H1 (cell line): ENCODE results near the gene KLHL29. TPM values are rescaled to one million over a fixed set of nuclear protein-coding genes. Genes with fewer than 3 reads are reported as not detected.

Experiments used
- CTCF ChIA-PET: fragments of 300-600 bp; sonication (Branson Sonifier 250); formaldehyde crosslinking; loops from one replicate; lab custom pipeline; 2021; ENCODE audit not compliant: partially characterized antibody; lab: Charles Lee
- POLR2A ChIA-PET: fragments of 300-600 bp; sonication (Branson Sonifier 250); formaldehyde crosslinking; loops from one replicate; lab custom pipeline; 2021; ENCODE audit warnings: inconsistent platforms; ENCODE audit not compliant: partially characterized antibody; lab: Charles Lee
- DNase-seq, 2 experiments: peaks; one replicate each; pipeline versions ENCODE4 v3.0.0 to v3.0.0-alpha.2; 2010 to 2022; ENCODE audit warnings: low spot score in 2 of 2, low read depth in 1 of 2, mixed read lengths in 1 of 2
- FAIRE-seq: peaks from 2 replicates; lab custom pipeline; 2011; peaks lifted over from hg19 to GRCh38; lab: Jason Lieb, UNC
- H2AFZ ChIP-seq: 2 replicates; pipeline ENCODE4 v1.8.1; 2012; ENCODE audit warnings: low read length, inconsistent platforms
- H2AK5ac ChIP-seq: 2 replicates; pipeline ENCODE4 v1.6.1; 2013; ENCODE audit warnings: low read depth, low read length
- H2BK120ac ChIP-seq: replicated peaks from 2 replicates; pipeline ENCODE3; 2013; ENCODE audit warnings: low read depth, low read length, inconsistent platforms
- H2BK12ac ChIP-seq: 2 replicates; pipeline ENCODE4 v1.6.1; 2013; ENCODE audit warnings: low read depth, low read length
- H2BK15ac ChIP-seq: 2 replicates; pipeline ENCODE4 v1.6.1; 2013; ENCODE audit warnings: low read length
- H2BK20ac ChIP-seq: 2 replicates; pipeline ENCODE4 v1.6.1; 2013; ENCODE audit warnings: low read length
- H2BK5ac ChIP-seq: 2 replicates; pipeline ENCODE4 v1.6.1; 2013; ENCODE audit warnings: low read depth, low read length
- H3K14ac ChIP-seq: 2 replicates; pipeline ENCODE4 v1.6.1; 2013; ENCODE audit warnings: inconsistent platforms; ENCODE audit not compliant: insufficient read length
- H3K18ac ChIP-seq: 2 replicates; pipeline ENCODE4 v1.6.1; 2013; ENCODE audit warnings: low read length; ENCODE audit errors: extremely low read depth
- H3K23ac ChIP-seq: 2 replicates; pipeline ENCODE4 v1.6.1; 2013; ENCODE audit warnings: inconsistent platforms; ENCODE audit not compliant: insufficient read length
- H3K23me2 ChIP-seq: 2 replicates; pipeline ENCODE4 v1.6.1; 2013; ENCODE audit warnings: low read depth, low read length
- H3K27ac ChIP-seq: 2 replicates; pipeline ENCODE4 v1.6.1; 2011; ENCODE audit warnings: low read depth, low read length, inconsistent platforms
- H3K27me3 ChIP-seq, 4 experiments: replicated peaks in 1 of 4; 1 replicate in 1 of 4; 2 replicates in 3 of 4; pipeline versions ENCODE4 v1.6.1 to v1.8.1; 2011 to 2013; ENCODE audit warnings: low read length in 3 of 4, mild to moderate bottlenecking in 3 of 4, inconsistent platforms in 2 of 4, mixed read lengths in 2 of 4, moderate library complexity in 1 of 4; ENCODE audit not compliant: control insufficient read depth in 3 of 4, insufficient read depth in 3 of 4; ENCODE audit errors: extremely low read depth in 1 of 4
- H3K36me3 ChIP-seq, 4 experiments: 2 replicates each; pipeline versions ENCODE4 v1.6.1 to v1.8.1; 2011 to 2013; ENCODE audit warnings: mild to moderate bottlenecking in 4 of 4, low read length in 3 of 4, moderate library complexity in 2 of 4, control low read depth in 1 of 4, inconsistent platforms in 1 of 4; ENCODE audit not compliant: insufficient read depth in 4 of 4, control insufficient read depth in 2 of 4
- H3K4ac ChIP-seq: replicated peaks from 2 replicates; pipeline ENCODE3; 2013; ENCODE audit warnings: low read length, low read depth, mixed read lengths, inconsistent platforms; ENCODE audit not compliant: insufficient read length
- H3K4me1 ChIP-seq, 4 experiments: replicated peaks in 1 of 4; 1 replicate in 1 of 4; 2 replicates in 3 of 4; pipeline versions ENCODE4 v1.6.1 to v1.8.1; 2011 to 2013; ENCODE audit warnings: low read length in 3 of 4, inconsistent platforms in 2 of 4, mixed read lengths in 1 of 4; ENCODE audit not compliant: insufficient read depth in 4 of 4, control insufficient read depth in 3 of 4
- H3K4me2 ChIP-seq, 2 experiments: 2 replicates each; pipeline versions ENCODE4 v1.6.1 to v1.8.1; 2011 to 2013; ENCODE audit warnings: low read depth in 2 of 2, low read length in 2 of 2, control low read depth in 1 of 2, inconsistent platforms in 1 of 2, mild to moderate bottlenecking in 1 of 2; ENCODE audit not compliant: insufficient read depth in 1 of 2
- H3K4me3 ChIP-seq, 4 experiments: fragments of 200-600, 300-600 bp in 1 of 4; sonication (generic), shearing (Covaris generic), sonication (Bioruptor Twin) in 1 of 4; 2 replicates each; pipeline versions ENCODE4 v1.5.1 to v1.8.1; 2011 to 2016; ENCODE audit warnings: low read length in 4 of 4, low read depth in 3 of 4, control low read depth in 2 of 4, inconsistent platforms in 2 of 4, mild to moderate bottlenecking in 2 of 4, mixed read lengths in 1 of 4, moderate library complexity in 1 of 4; ENCODE audit not compliant: insufficient read depth in 2 of 4; ENCODE audit errors: extremely low read depth in 1 of 4
- H3K56ac ChIP-seq: replicated peaks from 2 replicates; pipeline ENCODE3; 2013; ENCODE audit warnings: low read depth, mild to moderate bottlenecking, mixed read lengths, low read length, inconsistent platforms; ENCODE audit not compliant: insufficient read length
- H3K79me1 ChIP-seq: 2 replicates; pipeline ENCODE4 v1.6.1; 2013; ENCODE audit warnings: low read depth, low read length, control low read depth
- H3K79me2 ChIP-seq, 2 experiments: 2 replicates each; pipeline versions ENCODE4 v1.6.1 to v1.8.1; 2012 to 2013; ENCODE audit warnings: low read length in 2 of 2, mild to moderate bottlenecking in 2 of 2, inconsistent platforms in 1 of 2; ENCODE audit not compliant: insufficient read depth in 2 of 2, control insufficient read depth in 1 of 2
- H3K9ac ChIP-seq, 4 experiments: replicated peaks in 1 of 4; 1 replicate in 1 of 4; 2 replicates in 3 of 4; pipeline versions ENCODE4 v1.6.1 to v1.8.1; 2011 to 2013; ENCODE audit warnings: low read depth in 3 of 4, low read length in 3 of 4, control low read depth in 2 of 4, mild to moderate bottlenecking in 2 of 4, moderate library complexity in 2 of 4, inconsistent platforms in 1 of 4; ENCODE audit errors: extremely low read depth in 1 of 4
- H3K9me3 ChIP-seq, 2 experiments: 2 replicates each; pipeline versions ENCODE4 v1.6.1 to v1.8.1; 2012 to 2013; ENCODE audit warnings: mild to moderate bottlenecking in 2 of 2, moderate library complexity in 2 of 2, control low read depth in 1 of 2, inconsistent platforms in 1 of 2, low read depth in 1 of 2, low read length in 1 of 2, mixed read lengths in 1 of 2; ENCODE audit not compliant: insufficient read depth in 2 of 2
- H4K20me1 ChIP-seq, 2 experiments: replicated peaks in 1 of 2; 2 replicates each; pipeline versions ENCODE3 to v1.8.1; 2011 to 2013; ENCODE audit warnings: inconsistent platforms in 2 of 2, low read length in 2 of 2, mild to moderate bottlenecking in 1 of 2; ENCODE audit not compliant: insufficient read depth in 2 of 2, control insufficient read depth in 1 of 2
- H4K5ac ChIP-seq: 2 replicates; pipeline ENCODE4 v1.6.1; 2013; ENCODE audit warnings: low read length, low read depth, mixed read lengths, inconsistent platforms; ENCODE audit not compliant: insufficient read length
- H4K8ac ChIP-seq: 2 replicates; pipeline ENCODE4 v1.8.0; 2013; ENCODE audit warnings: mild to moderate bottlenecking, moderate library complexity, low read length, inconsistent platforms; ENCODE audit not compliant: insufficient read depth; ENCODE audit errors: extremely low read depth
- H4K91ac ChIP-seq: replicated peaks from 2 replicates; pipeline ENCODE3; 2013; ENCODE audit warnings: low read length, mixed read lengths, inconsistent platforms; ENCODE audit not compliant: insufficient read length
- ASH2L ChIP-seq: fragments of 200-600, 300-600 bp; sonication (generic); IDR thresholded peaks from one replicate; pipeline ENCODE4 v1.7.1; 2017; ENCODE audit warnings: low read length
- CHD1 ChIP-seq: IDR thresholded peaks from 2 replicates; pipeline ENCODE4 v1.6.1; 2012; ENCODE audit warnings: low read depth, low read length, improper control_type of control experiment
- E2F6 ChIP-seq: IDR thresholded peaks from 2 replicates; pipeline ENCODE4 v1.6.1; 2012; ENCODE audit warnings: inconsistent platforms
- EP300 ChIP-seq, 2 experiments: IDR thresholded peaks; 1 replicate in 1 of 2; 2 replicates in 1 of 2; pipeline ENCODE4 v1.6.1; 2011 to 2012; ENCODE audit warnings: low read depth in 2 of 2, low read length in 2 of 2, mild to moderate bottlenecking in 2 of 2, borderline replicate concordance in 1 of 2, inconsistent platforms in 1 of 2, moderate library complexity in 1 of 2
- FOSL1 ChIP-seq: IDR thresholded peaks from 2 replicates; pipeline ENCODE4 v1.6.1; 2011; ENCODE audit warnings: mild to moderate bottlenecking, low read depth, low read length, moderate library complexity; ENCODE audit not compliant: insufficient read depth
- GTF2F1 ChIP-seq: IDR thresholded peaks from 2 replicates; pipeline ENCODE4 v1.6.1; 2012; ENCODE audit warnings: low read depth, low read length, improper control_type of control experiment, borderline replicate concordance
- HDAC6 ChIP-seq: IDR thresholded peaks from one replicate; pipeline ENCODE4 v1.7.1; 2012; ENCODE audit warnings: low read depth, mild to moderate bottlenecking, inconsistent platforms, low read length, moderate library complexity
- JUND ChIP-seq: IDR thresholded peaks from 2 replicates; pipeline ENCODE4 v1.6.1; 2011; ENCODE audit warnings: mild to moderate bottlenecking, improper control_type of control experiment, low read length
- KDM4A ChIP-seq: IDR thresholded peaks from one replicate; pipeline ENCODE4 v1.7.1; 2012; ENCODE audit warnings: low read depth, mild to moderate bottlenecking, moderate library complexity, low read length, inconsistent platforms; ENCODE audit not compliant: severe bottlenecking
- MAFK ChIP-seq: IDR thresholded peaks from 2 replicates; pipeline ENCODE4 v1.6.1; 2012; ENCODE audit warnings: low read depth, mild to moderate bottlenecking, improper control_type of control experiment, low read length
- MAX ChIP-seq: IDR thresholded peaks from 2 replicates; pipeline ENCODE4 v1.6.1; 2012; ENCODE audit warnings: inconsistent platforms
- SP2 ChIP-seq: IDR thresholded peaks from 2 replicates; pipeline ENCODE4 v1.6.1; 2012; ENCODE audit warnings: mild to moderate bottlenecking, low read length, inconsistent platforms
- SUZ12 ChIP-seq: fragments of 200-600 bp; sonication (generic); IDR thresholded peaks from 2 replicates; pipeline ENCODE4 v1.6.1; 2012; ENCODE audit warnings: mild to moderate bottlenecking, inconsistent platforms, low read length, moderate library complexity, mixed read lengths
- WGBS, 2 experiments: shearing (Covaris generic) in 1 of 2; methylation state at CpG; one replicate each; pipeline versions ENCODE4 v1.1.6 to v1.1.7; 2013 to 2015; ENCODE audit warnings: low lambda C conversion rate in 2 of 2, mixed read lengths in 2 of 2, inconsistent platforms in 1 of 2, low coverage in 1 of 2, missing lambda C conversion rate in 1 of 2; ENCODE audit not compliant: insufficient replicate concordance in 2 of 2, insufficient coverage in 1 of 2, insufficient read length in 1 of 2; ENCODE audit errors: extremely low coverage in 1 of 2, missing lambda C conversion rate in 1 of 2; 5-methylcytosine and 5-hydroxymethylcytosine counted together
- polyA plus RNA-seq, 7 experiments: library from polyadenylated mRNA; depleted of rRNA in 3 of 7; stranded (reverse) in 5 of 7; unstranded in 2 of 7; fragments of >200 nt in 5 of 7; fragments of 200-250 nt in 2 of 7; gene quantifications; 1 replicate in 5 of 7; 2 replicates in 1 of 7; 4 replicates in 1 of 7; pipeline versions ENCODE4 v1.2.1 to v1.2.3, GENCODE V29; 2011 to 2013; ENCODE audit warnings: missing spikeins in 2 of 7, mixed read lengths in 2 of 7
- total RNA-seq: library from RNA; stranded (reverse); fragmentation: NEBNext Ultra II Directional; extraction: Animal tissue kit (Norgen Biotek cat#: 25700); gene quantifications from 2 replicates; pipeline ENCODE4 v1.2.1, GENCODE V29; 2021

The KLHL29 gene
- total and polyA plus RNA-seq, 2 of the 8 experiments (the other 6 are each of a cell fraction or from before 2014, with no cell fraction given) = 1.1 to 4.7 TPM

GRCh38 chr2:23528690-23529089 is 143.7 kb downstream of the KLHL29 start:
- no peaks in the 10 kb centered on the region for H3K79me2 ChIP-seq
- H3K18ac ChIP-seq = no peak overlapping the region
- H3K9me3 ChIP-seq = no peaks in the 10 kb centered on the region
- no peak overlapping the region for H3K23ac ChIP-seq
- H4K8ac ChIP-seq = no peak overlapping the region
- peaks cover 4 to 16% (median 12%) of the 10 kb centered on the region in 4 experiments for H3K4me1 ChIP-seq
- ChIA-PET POLR2A (no interaction called here), CTCF (interaction anchor here (1.0 to 1.3 kb wide), 2 partner anchors 22 to 38 kb away, joined by 3 to 5 read pairs; no protein-coding TSS in a partner anchor)
- no peak overlapping the region for H4K91ac ChIP-seq
- H3K14ac ChIP-seq = no peak overlapping the region
- no peak overlapping the region for H3K27ac ChIP-seq
- no peaks in the 10 kb centered on the region for H3K36me3 ChIP-seq
- no peak overlapping the region for H3K4me3 ChIP-seq
- H4K20me1 ChIP-seq = no peaks in the 10 kb centered on the region
- H3K9ac ChIP-seq = no peak overlapping the region
- no peak overlapping the region for H3K4ac ChIP-seq
- H3K23me2 ChIP-seq = no peaks in the 10 kb centered on the region
- WGBS, 2 experiments = 90% methylated on average over 11 of the region's 11 CpGs; no CpG with 5 or more reads in 1 of the 2 experiments
- DNase-seq (no peak), FAIRE-seq (no peak)
- H3K4me2 ChIP-seq = no peak overlapping the region
- H2BK15ac ChIP-seq = no peak overlapping the region
- H2BK20ac ChIP-seq = no peak overlapping the region
- H2BK5ac ChIP-seq = no peak overlapping the region
- no peak overlapping the region for H2AFZ ChIP-seq
- H3K56ac ChIP-seq = no peak overlapping the region
- H2BK12ac ChIP-seq = no peak overlapping the region
- no peak overlapping the region for H4K5ac ChIP-seq
- H2AK5ac ChIP-seq = no peak overlapping the region
- H3K79me1 ChIP-seq = no peaks in the 10 kb centered on the region
- no peak overlapping the region for H2BK120ac ChIP-seq
- H3K27me3 ChIP-seq = no peaks in the 10 kb centered on the region
- no peak for TF ChIP-seq MAFK
- TF ChIP-seq FOSL1 = no peak
- no peak for TF ChIP-seq GTF2F1
- TF ChIP-seq KDM4A = no peak
- no peak for TF ChIP-seq SP2
- TF ChIP-seq MAX = no peak
- TF ChIP-seq CHD1 = no peak
- no peak for TF ChIP-seq E2F6
- TF ChIP-seq HDAC6 = no peak
- TF ChIP-seq JUND = no peak
- TF ChIP-seq EP300 (IDR thresholded peaks at IDR 0.05; ENCODE audit: borderline replicate concordance in 1 of 2, low read depth in 2 of 2, low read length in 2 of 2) = no peak
- TF ChIP-seq ASH2L = no peak
- TF ChIP-seq SUZ12 = no peak
